HepG2 (cell line): ENCODE data around the gene CCNB1. TPM values are rescaled to one million over a fixed set of nuclear protein-coding genes. Genes with fewer than 3 reads are reported as not detected.

ENCODE experiments used
- ATF1 ChIP-seq: IDR thresholded peaks from 2 replicates; pipeline ENCODE4 v1.6.1; 2016; ENCODE audit warnings: mild to moderate bottlenecking, control low read depth
- CCDC6 ChIP-seq: sonication (generic); formaldehyde crosslinking; IDR thresholded peaks from 2 replicates; pipeline ENCODE4 v1.8.1; 2022; ENCODE audit warnings: mild to moderate bottlenecking, missing genetic modification reagents, moderate library complexity
- FOSL1 ChIP-seq: sonication (generic); formaldehyde crosslinking; IDR thresholded peaks from 2 replicates; pipeline ENCODE4 v1.9.0; 2021; ENCODE audit warnings: missing genetic modification reagents, borderline replicate concordance
- KLF13 ChIP-seq: sonication (generic); formaldehyde crosslinking; IDR thresholded peaks from 2 replicates; pipeline ENCODE4 v1.4.0; 2020; ENCODE audit warnings: mild to moderate bottlenecking, missing genetic modification reagents
- KLF16 ChIP-seq, 2 experiments: sonication (generic) in 1 of 2; formaldehyde crosslinking in 1 of 2; IDR thresholded peaks; 2 replicates each; pipeline versions ENCODE4 v1.6.1 to v1.8.0; 2016 to 2023; ENCODE audit warnings: missing genetic modification reagents in 2 of 2, missing compliant biosample characterization in 1 of 2
- MLLT10 ChIP-seq: sonication (generic); formaldehyde crosslinking; IDR thresholded peaks from 2 replicates; pipeline ENCODE4 v1.4.0; 2020; ENCODE audit warnings: missing genetic modification reagents
- MXI1 ChIP-seq: IDR thresholded peaks from 3 replicates; pipeline ENCODE4 v1.6.1; 2012; ENCODE audit warnings: low read depth, low read length, inconsistent platforms, borderline replicate concordance
- PCBP1 ChIP-seq: fragments of 200-400 bp; formaldehyde crosslinking; IDR thresholded peaks from 2 replicates; pipeline ENCODE4 v1.6.1; 2017; ENCODE audit warnings: mild to moderate bottlenecking, low read depth, low read length, borderline replicate concordance
- RAD51 ChIP-seq: fragments of 450-650 bp; IDR thresholded peaks from 2 replicates; pipeline ENCODE4 v1.6.1; 2016; ENCODE audit warnings: borderline replicate concordance
- SKIL ChIP-seq: sonication (generic); formaldehyde crosslinking; IDR thresholded peaks from 2 replicates; pipeline ENCODE4 v1.8.0; 2022; ENCODE audit warnings: missing genetic modification reagents, mild to moderate bottlenecking, moderate library complexity, borderline replicate concordance
- SP1 ChIP-seq, 2 experiments: fragments of 450-650 bp in 1 of 2; sonication (generic) in 1 of 2; formaldehyde crosslinking in 1 of 2; IDR thresholded peaks; 2 replicates each; pipeline versions ENCODE4 v1.4.0 to v1.6.1; 2016 to 2020; ENCODE audit warnings: missing genetic modification reagents in 1 of 2
- TAF1 ChIP-seq: sonication (generic); formaldehyde crosslinking; IDR thresholded peaks from 2 replicates; pipeline ENCODE4 v1.4.0; 2020; ENCODE audit warnings: missing genetic modification reagents
- TEAD2 ChIP-seq: sonication (generic); formaldehyde crosslinking; IDR thresholded peaks from 2 replicates; pipeline ENCODE4 v1.9.0; 2021; ENCODE audit warnings: missing genetic modification reagents
- ZKSCAN1 ChIP-seq: fragments of 150-350 bp; IDR thresholded peaks from 2 replicates; pipeline ENCODE4 v1.6.1; 2014; ENCODE audit warnings: low read length
- ZNF225 ChIP-seq: sonication (generic); formaldehyde crosslinking; IDR thresholded peaks from 2 replicates; pipeline ENCODE4 v1.4.0; 2020; ENCODE audit warnings: mild to moderate bottlenecking, missing genetic modification reagents
- ZNF337 ChIP-seq: sonication (generic); formaldehyde crosslinking; IDR thresholded peaks from 2 replicates; pipeline ENCODE4 v1.5.1; 2020; ENCODE audit warnings: missing genetic modification reagents, low read depth, mild to moderate bottlenecking, borderline replicate concordance
- ZNF503 ChIP-seq: sonication (generic); formaldehyde crosslinking; IDR thresholded peaks from 2 replicates; pipeline ENCODE4 v1.4.0; 2020; ENCODE audit warnings: missing genetic modification reagents
- ZNF543 ChIP-seq: sonication (generic); formaldehyde crosslinking; IDR thresholded peaks from 2 replicates; pipeline ENCODE4 v1.4.0; 2020; ENCODE audit warnings: mild to moderate bottlenecking, missing genetic modification reagents
- ZNF619 ChIP-seq: sonication (generic); formaldehyde crosslinking; IDR thresholded peaks from 2 replicates; pipeline ENCODE4 v1.4.0; 2020; ENCODE audit warnings: mild to moderate bottlenecking, missing genetic modification reagents
- ZNF740 ChIP-seq: sonication (generic); formaldehyde crosslinking; IDR thresholded peaks from 2 replicates; pipeline ENCODE4 v1.4.0; 2020; ENCODE audit warnings: missing genetic modification reagents
- ZSCAN31 ChIP-seq: sonication (generic); formaldehyde crosslinking; IDR thresholded peaks from 2 replicates; pipeline ENCODE4 v1.5.0; 2020; ENCODE audit warnings: low read depth, mild to moderate bottlenecking, missing genetic modification reagents
- polyA plus RNA-seq, 8 experiments: library from polyadenylated mRNA; depleted of rRNA in 3 of 8; stranded (reverse) in 7 of 8; unstranded in 1 of 8; fragments of >200 nt; fragmentation: Illumina TruSeq in 4 of 8; extraction: Trizol in 4 of 8; gene quantifications; 2 replicates each; pipeline versions ENCODE4 v1.2.1 to v1.2.3, GENCODE V29; 2011 to 2016; ENCODE audit warnings: low read depth in 4 of 8, missing spikeins in 1 of 8, mixed read lengths in 1 of 8; ENCODE audit not compliant: insufficient read depth in 1 of 8
- total RNA-seq, 5 experiments: library from RNA; depleted of rRNA; stranded (reverse); fragments of >200 nt; fragmentation: Illumina TruSeq; extraction: Trizol; gene quantifications; 2 replicates each; pipeline ENCODE4 v1.2.3, GENCODE V29; 2016; ENCODE audit warnings: low read depth in 1 of 5
- TF ChIP-seq, protein P1 (sequence below): IDR thresholded peaks from 2 replicates; pipeline ENCODE4 v1.6.1; 2012; ENCODE audit warnings: inconsistent platforms
- TF ChIP-seq, protein P2 (sequence below): sonication (generic); formaldehyde crosslinking; IDR thresholded peaks from 2 replicates; pipeline ENCODE4 v1.8.0; 2022; ENCODE audit warnings: missing genetic modification reagents, mild to moderate bottlenecking, borderline replicate concordance

The CCNB1 gene
- total and polyA plus RNA-seq, 2 of the 13 experiments (the other 11 are each of a cell fraction or from before 2014, with no cell fraction given) = 82.3 to 316 TPM

- TF ChIP-seq, protein P1, sequence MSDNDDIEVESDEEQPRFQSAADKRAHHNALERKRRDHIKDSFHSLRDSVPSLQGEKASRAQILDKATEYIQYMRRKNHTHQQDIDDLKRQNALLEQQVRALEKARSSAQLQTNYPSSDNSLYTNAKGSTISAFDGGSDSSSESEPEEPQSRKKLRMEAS = peak; percentile 64
- peak; percentile 93 for TF ChIP-seq ZNF225
- TF ChIP-seq ZKSCAN1 = no peak
- TF ChIP-seq ZNF740 (CRISPR knock-in tag) = no peak
- no peak for TF ChIP-seq ZNF337 (CRISPR knock-in tag)
- TF ChIP-seq ZNF503 (CRISPR knock-in tag) = no peak
- peak in 1 of 2 experiments; percentile 78; a peak in 1 of 4 replicates for TF ChIP-seq KLF16 (CRISPR knock-in tag; IDR thresholded peaks at IDR 0.05)
- peak; percentile 92; the same call in 1 of the 2 replicates for TF ChIP-seq ZNF619 (CRISPR knock-in tag)
- TF ChIP-seq RAD51 = no peak
- TF ChIP-seq ATF1 (CRISPR knock-in tag) = 0 out of 2 replicates have a peak, but pooled peaks have one; percentile 20
- peak; percentile 54; the same call in 1 of the 2 replicates for TF ChIP-seq CCDC6
- no peak for TF ChIP-seq TEAD2 (CRISPR knock-in tag)
- no peak; the same call in 1 of the 2 replicates for TF ChIP-seq ZNF543 (CRISPR knock-in tag)
- TF ChIP-seq MLLT10 (CRISPR knock-in tag) = no peak
- TF ChIP-seq SKIL = no peak
- no peak for TF ChIP-seq SP1 (IDR thresholded peaks at IDR 0.05)
- peak; percentile 52; the same call in 1 of the 2 replicates for TF ChIP-seq SP1 (CRISPR knock-in tag; IDR thresholded peaks at IDR 0.05)
- TF ChIP-seq ZSCAN31 (CRISPR knock-in tag) = peak; percentile 53; the same call in 1 of the 2 replicates
- TF ChIP-seq KLF13 (CRISPR knock-in tag) = 0 out of 2 replicates have a peak, but pooled peaks have one; percentile 71
- TF ChIP-seq FOSL1 = no peak
- TF ChIP-seq MXI1 = peak; percentile 84; the same call in 2 of the 3 replicates
- TF ChIP-seq TAF1 (CRISPR knock-in tag) = peak; percentile 93
- TF ChIP-seq PCBP1 = 0 out of 2 replicates have a peak, but pooled peaks have one; percentile 45
- TF ChIP-seq, protein P2, sequence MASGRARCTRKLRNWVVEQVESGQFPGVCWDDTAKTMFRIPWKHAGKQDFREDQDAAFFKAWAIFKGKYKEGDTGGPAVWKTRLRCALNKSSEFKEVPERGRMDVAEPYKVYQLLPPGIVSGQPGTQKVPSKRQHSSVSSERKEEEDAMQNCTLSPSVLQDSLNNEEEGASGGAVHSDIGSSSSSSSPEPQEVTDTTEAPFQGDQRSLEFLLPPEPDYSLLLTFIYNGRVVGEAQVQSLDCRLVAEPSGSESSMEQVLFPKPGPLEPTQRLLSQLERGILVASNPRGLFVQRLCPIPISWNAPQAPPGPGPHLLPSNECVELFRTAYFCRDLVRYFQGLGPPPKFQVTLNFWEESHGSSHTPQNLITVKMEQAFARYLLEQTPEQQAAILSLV (CRISPR knock-in tag) = peak; percentile 95; the same call in 1 of the 2 replicates
These were observed 50.9 kb downstream of the CCNB1 start (continued) for GRCh38 chr5:69217548-69218526.
